Stimulated activated naive B cell treated with anti-CD40 and anti-IgM and Interleukin-4, amounts not matched to agents 10 μg/mL and 1 μg/mL and 100 μg/mL, for 72 hours (primary cell): ENCODE results near the gene ALPG.
"Not testable (repeated sequence)": the region's sequence is repeated elsewhere in the genome, so short reads cannot be mapped to it uniquely, and the experiment has no call there.

Experiments used
- ATAC-seq, 2 donors: fragments of 150-1000 bp; cut with Tn5 transposase; replicated peaks; 2 replicates each; pipeline ENCODE4 v1.10.0; 2021; ENCODE audit warnings: moderate library complexity in 1 of 2
- DNase-seq: peaks from one replicate; pipeline ENCODE4 v3.0.0; 2021
- H3K27ac Mint-ChIP-seq: one replicate; pipeline ENCODE4 v1.8.0; 2022; ENCODE audit warnings: mild to moderate bottlenecking, mixed read lengths
- H3K27me3 Mint-ChIP-seq, 2 donors: one replicate each; pipeline ENCODE4 v1.8.0; 2022; ENCODE audit warnings: mixed read lengths in 2 of 2
- H3K36me3 Mint-ChIP-seq, 2 donors: one replicate each; pipeline ENCODE4 v1.8.0; 2022; ENCODE audit warnings: mixed read lengths in 2 of 2, mild to moderate bottlenecking in 1 of 2
- H3K4me1 Mint-ChIP-seq, 2 donors: one replicate each; pipeline ENCODE4 v1.8.0; 2022; ENCODE audit warnings: mixed read lengths in 2 of 2, mild to moderate bottlenecking in 1 of 2
- H3K4me3 Mint-ChIP-seq, 2 donors: one replicate each; pipeline ENCODE4 v1.8.0; 2022; ENCODE audit warnings: mild to moderate bottlenecking in 2 of 2, mixed read lengths in 2 of 2, moderate library complexity in 1 of 2
- H3K9me3 Mint-ChIP-seq, 2 donors: one replicate each; pipeline ENCODE4 v1.8.0; 2022; ENCODE audit warnings: mixed read lengths in 2 of 2, mild to moderate bottlenecking in 1 of 2

The ALPG gene

GRCh38 chr2:232415736-232416520 is 9.3 kb downstream of the ALPG start:
- H3K4me3 Mint-ChIP-seq: no peak overlapping the region
- DNase-seq: no peak
- no peaks in the 10 kb centered on the region for H3K9me3 Mint-ChIP-seq
- ATAC-seq: no peak
- peaks cover 23 to 51% of the 10 kb centered on the region in 2 donors for H3K4me1 Mint-ChIP-seq
- no peak overlapping the region for H3K27ac Mint-ChIP-seq
- no peaks in the 10 kb centered on the region for H3K36me3 Mint-ChIP-seq
- peaks cover 41 to 71% of the 10 kb centered on the region in 2 donors for H3K27me3 Mint-ChIP-seq

GRCh38 chr2:232416521-232417470 is 10.2 kb downstream of the ALPG start:
- Mint-ChIP-seq H3K9me3 (peaks cover 0 to 1% of the 10 kb centered on the region in 2 donors), H3K4me3 (no peak overlapping the region), H3K27me3 (peaks cover 47 to 77% of the 10 kb centered on the region in 2 donors), H3K4me1 (peaks cover 25 to 53% of the 10 kb centered on the region in 2 donors), H3K36me3 (peaks cover 0 to 1% of the 10 kb centered on the region in 2 donors), H3K27ac (no peak overlapping the region)
- no peak for ATAC-seq
- no peak for DNase-seq

GRCh38 chr2:232417489-232417888 is 10.8 kb downstream of the ALPG start:
- Mint-ChIP-seq H3K9me3 (peaks cover 0 to 4% of the 10 kb centered on the region in 2 donors), H3K27me3 (peaks cover 53 to 84% of the 10 kb centered on the region in 2 donors), H3K27ac (no peak overlapping the region), H3K36me3 (peaks cover 0 to 5% of the 10 kb centered on the region in 2 donors), H3K4me3 (no peak overlapping the region), H3K4me1 (peaks cover 25 to 46% of the 10 kb centered on the region in 2 donors)
- ATAC-seq: no peak
- DNase-seq: no peak

- peaks cover 21 to 40% of the 10 kb centered on the region in 2 donors for H3K4me1 Mint-ChIP-seq
- H3K36me3 Mint-ChIP-seq: peaks cover 0 to 8% of the 10 kb centered on the region in 2 donors
Measured at GRCh38 chr2:232418056-232418455, 11.4 kb downstream of the ALPG start.

GRCh38 chr2:232418466-232419244 is 12.0 kb downstream of the ALPG start:
- DNase-seq (no peak), ATAC-seq (peak; percentile 43 to 47)
- Mint-ChIP-seq H3K27ac (no peak overlapping the region), H3K4me3 (peak overlapping the region; percentile 79 to 83), H3K4me1 (peaks cover 15 to 34% of the 10 kb centered on the region in 2 donors), H3K9me3 (peaks cover 0 to 4% of the 10 kb centered on the region in 2 donors), H3K27me3 (peaks cover 63 to 90% of the 10 kb centered on the region in 2 donors), H3K36me3 (peaks cover 0 to 8% of the 10 kb centered on the region in 2 donors)

More at GRCh38 chr2:232418056-232418455, 11.4 kb downstream of the ALPG start:
- DNase-seq: no peak
- H3K27ac Mint-ChIP-seq: no peak overlapping the region
- H3K27me3 Mint-ChIP-seq: peaks cover 57 to 89% of the 10 kb centered on the region in 2 donors
- no peak for ATAC-seq
- peak overlapping the region; percentile 26 to 66 for H3K4me3 Mint-ChIP-seq
- peaks cover 0 to 4% of the 10 kb centered on the region in 2 donors for H3K9me3 Mint-ChIP-seq

- DNase-seq: no peak
- peaks cover 0 to 4% of the 10 kb centered on the region in 2 donors for H3K9me3 Mint-ChIP-seq
- no peak overlapping the region for H3K27ac Mint-ChIP-seq
- H3K27me3 Mint-ChIP-seq: peaks cover 67 to 86% of the 10 kb centered on the region in 2 donors
- H3K4me3 Mint-ChIP-seq: peak overlapping the region; percentile 79 to 83
- peaks cover 14 to 29% of the 10 kb centered on the region in 2 donors for H3K4me1 Mint-ChIP-seq
- ATAC-seq: peak; percentile 21 to 37
- peaks cover 0 to 8% of the 10 kb centered on the region in 2 donors for H3K36me3 Mint-ChIP-seq
Measured at GRCh38 chr2:232419245-232420072, 12.8 kb downstream of the ALPG start.

GRCh38 chr2:232420073-232420454 is 13.4 kb downstream of the ALPG start:
- peaks cover 14 to 29% of the 10 kb centered on the region in 2 donors for H3K4me1 Mint-ChIP-seq
- peaks cover 64 to 91% of the 10 kb centered on the region in 2 donors for H3K27me3 Mint-ChIP-seq
- peak overlapping the region; percentile 2 to 77 for H3K4me3 Mint-ChIP-seq
- DNase-seq (no peak), ATAC-seq (no peak)
- no peak overlapping the region for H3K27ac Mint-ChIP-seq
- peaks cover 0 to 4% of the 10 kb centered on the region in 2 donors for H3K9me3 Mint-ChIP-seq
- H3K36me3 Mint-ChIP-seq: peaks cover 0 to 8% of the 10 kb centered on the region in 2 donors

- no peak for DNase-seq
- H3K27ac Mint-ChIP-seq: no peak overlapping the region
- peak; percentile 54 to 68 for ATAC-seq
- peaks cover 14 to 29% of the 10 kb centered on the region in 2 donors for H3K4me1 Mint-ChIP-seq
- peak overlapping the region; percentile 69 to 77 for H3K4me3 Mint-ChIP-seq
- peaks cover 0 to 4% of the 10 kb centered on the region in 2 donors for H3K9me3 Mint-ChIP-seq
- H3K36me3 Mint-ChIP-seq: peaks cover 0 to 8% of the 10 kb centered on the region in 2 donors
- H3K27me3 Mint-ChIP-seq: peaks cover 58 to 92% of the 10 kb centered on the region in 2 donors
Measured at GRCh38 chr2:232420463-232421188, 14.0 kb downstream of the ALPG start.

- peaks cover 51 to 88% of the 10 kb centered on the region in 2 donors for H3K27me3 Mint-ChIP-seq
- no peak for ATAC-seq
- peaks cover 0 to 8% of the 10 kb centered on the region in 2 donors for H3K36me3 Mint-ChIP-seq
- peaks cover 14 to 29% of the 10 kb centered on the region in 2 donors for H3K4me1 Mint-ChIP-seq
- no peak overlapping the region for H3K27ac Mint-ChIP-seq
- H3K4me3 Mint-ChIP-seq: peak overlapping the region; percentile 64 to 77
- no peak for DNase-seq
- H3K9me3 Mint-ChIP-seq: peaks cover 0 to 4% of the 10 kb centered on the region in 2 donors
Measured at GRCh38 chr2:232421189-232421785, 14.6 kb downstream of the ALPG start.

GRCh38 chr2:232422051-232422450 is 15.4 kb downstream of the ALPG start:
- no peak overlapping the region for H3K27ac Mint-ChIP-seq
- peaks cover 48 to 81% of the 10 kb centered on the region in 2 donors for H3K27me3 Mint-ChIP-seq
- H3K36me3 Mint-ChIP-seq: peaks cover 0 to 8% of the 10 kb centered on the region in 2 donors
- DNase-seq (no peak), ATAC-seq (no peak)
- H3K9me3 Mint-ChIP-seq: peaks cover 0 to 4% of the 10 kb centered on the region in 2 donors
- peaks cover 14 to 29% of the 10 kb centered on the region in 2 donors for H3K4me1 Mint-ChIP-seq
- peak overlapping the region; percentile 14 to 77 for H3K4me3 Mint-ChIP-seq

- not testable (repeated sequence) for H3K27ac Mint-ChIP-seq, DNase-seq, ATAC-seq, H3K9me3 Mint-ChIP-seq, H3K36me3 Mint-ChIP-seq, H3K4me3 Mint-ChIP-seq
- Mint-ChIP-seq H3K4me1 (peaks cover 14 to 29% of the 10 kb centered on the region in 2 donors), H3K27me3 (peaks cover 46 to 71% of the 10 kb centered on the region in 2 donors)
Measured at GRCh38 chr2:232422996-232423395, 16.4 kb downstream of the ALPG start.

- not testable (repeated sequence) for DNase-seq, ATAC-seq, H3K9me3 Mint-ChIP-seq, H3K4me3 Mint-ChIP-seq, H3K27ac Mint-ChIP-seq, H3K36me3 Mint-ChIP-seq
- H3K4me1 Mint-ChIP-seq: peaks cover 10 to 25% of the 10 kb centered on the region in 2 donors
- peaks cover 42 to 67% of the 10 kb centered on the region in 2 donors for H3K27me3 Mint-ChIP-seq
Measured at GRCh38 chr2:232423407-232423806, 16.8 kb downstream of the ALPG start.
